B cell (primary cell): ENCODE measurements around the gene EPHA2.

Experiments used
- EZH2 ChIP-seq: IDR thresholded peaks from 2 replicates; pipeline ENCODE4 v1.6.1; 2012; ENCODE audit warnings: borderline replicate concordance, low read depth, mild to moderate bottlenecking, moderate library complexity, low read length; ENCODE audit not compliant: insufficient read depth, poor library complexity, severe bottlenecking
- TF ChIP-seq, protein P1 (sequence below): fragments of 200-600 bp; IDR thresholded peaks from one replicate; pipeline ENCODE4 v1.8.0; 2022; ENCODE audit warnings: antibody characterized with exemption, mild to moderate bottlenecking

- TF ChIP-seq, protein P1, sequence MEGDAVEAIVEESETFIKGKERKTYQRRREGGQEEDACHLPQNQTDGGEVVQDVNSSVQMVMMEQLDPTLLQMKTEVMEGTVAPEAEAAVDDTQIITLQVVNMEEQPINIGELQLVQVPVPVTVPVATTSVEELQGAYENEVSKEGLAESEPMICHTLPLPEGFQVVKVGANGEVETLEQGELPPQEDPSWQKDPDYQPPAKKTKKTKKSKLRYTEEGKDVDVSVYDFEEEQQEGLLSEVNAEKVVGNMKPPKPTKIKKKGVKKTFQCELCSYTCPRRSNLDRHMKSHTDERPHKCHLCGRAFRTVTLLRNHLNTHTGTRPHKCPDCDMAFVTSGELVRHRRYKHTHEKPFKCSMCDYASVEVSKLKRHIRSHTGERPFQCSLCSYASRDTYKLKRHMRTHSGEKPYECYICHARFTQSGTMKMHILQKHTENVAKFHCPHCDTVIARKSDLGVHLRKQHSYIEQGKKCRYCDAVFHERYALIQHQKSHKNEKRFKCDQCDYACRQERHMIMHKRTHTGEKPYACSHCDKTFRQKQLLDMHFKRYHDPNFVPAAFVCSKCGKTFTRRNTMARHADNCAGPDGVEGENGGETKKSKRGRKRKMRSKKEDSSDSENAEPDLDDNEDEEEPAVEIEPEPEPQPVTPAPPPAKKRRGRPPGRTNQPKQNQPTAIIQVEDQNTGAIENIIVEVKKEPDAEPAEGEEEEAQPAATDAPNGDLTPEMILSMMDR = no peak
- no peak for TF ChIP-seq EZH2
These were observed 20.8 kb upstream of the EPHA2 start for GRCh38 chr1:16176653-16177052.
